GM21390 (cell line): ENCODE results near the gene KCNQ5.
"Not testable (repeated sequence)": the region's sequence is repeated elsewhere in the genome, so short reads cannot be mapped to it uniquely, and the experiment has no call there.

ENCODE experiments used
- ATAC-seq: cut with Tn5 transposase; IDR thresholded peaks from one replicate; pipeline ENCODE4 v1.9.1; 2021; ENCODE audit not compliant: unreplicated experiment

The KCNQ5 gene

GRCh38 chr6:73227606-73228255, 605.9 kb downstream of the KCNQ5 start:
- no peak for ATAC-seq

- peak; percentile 48 for ATAC-seq
Observed at GRCh38 chr6:73231986-73232391, 610.1 kb downstream of the KCNQ5 start.

- ATAC-seq, result no peak
Observed at GRCh38 chr6:73233048-73233447, 611.2 kb downstream of the KCNQ5 start.

GRCh38 chr6:73233971-73234370, 612.1 kb downstream of the KCNQ5 start:
- ATAC-seq, result not testable (repeated sequence)

- no peak for ATAC-seq
Observed at GRCh38 chr6:73234733-73235132, 612.9 kb downstream of the KCNQ5 start.

GRCh38 chr6:73236144-73236750, 614.4 kb downstream of the KCNQ5 start:
- no peak for ATAC-seq

- ATAC-seq, result no peak
Observed at GRCh38 chr6:73240730-73241129, 618.9 kb downstream of the KCNQ5 start.

- no peak for ATAC-seq
Observed at GRCh38 chr6:73242001-73242400, 620.1 kb downstream of the KCNQ5 start.
